IPS-15b (cell line): ENCODE data around the gene SLC35F3.

ENCODE experiments used
- H3K27me3 ChIP-seq: one replicate; pipeline ENCODE4 v1.6.1; 2013; ENCODE audit warnings: low read length; ENCODE audit not compliant: control insufficient read depth, insufficient read depth
- H3K36me3 ChIP-seq: one replicate; pipeline ENCODE4 v1.6.1; 2013; ENCODE audit warnings: low read length; ENCODE audit not compliant: control insufficient read depth, insufficient read depth
- H3K4me1 ChIP-seq: one replicate; pipeline ENCODE4 v1.6.1; 2013; ENCODE audit warnings: mild to moderate bottlenecking, low read length; ENCODE audit not compliant: control insufficient read depth, insufficient read depth
- H3K4me3 ChIP-seq: one replicate; pipeline ENCODE4 v1.5.1; 2013; ENCODE audit warnings: low read depth, low read length
- H3K9ac ChIP-seq: one replicate; pipeline ENCODE4 v1.6.1; 2013; ENCODE audit warnings: low read depth, mild to moderate bottlenecking, low read length
- H3K9me3 ChIP-seq: one replicate; pipeline ENCODE4 v1.6.1; 2013; ENCODE audit warnings: mild to moderate bottlenecking, low read length; ENCODE audit not compliant: control insufficient read depth, insufficient read depth

SLC35F3 gene

GRCh38 chr1:234276151-234276788 is 371.8 kb downstream of the SLC35F3 start:
- Histone ChIP-seq H3K36me3 (no peaks in the 10 kb centered on the region), H3K4me3 (no peak overlapping the region), H3K27me3 (no peaks in the 10 kb centered on the region), H3K4me1 (no peaks in the 10 kb centered on the region), H3K9me3 (no peaks in the 10 kb centered on the region), H3K9ac (no peak overlapping the region)

- Histone ChIP-seq H3K9me3 (no peaks in the 10 kb centered on the region), H3K27me3 (no peaks in the 10 kb centered on the region), H3K4me1 (no peaks in the 10 kb centered on the region), H3K4me3 (no peak overlapping the region), H3K9ac (no peak overlapping the region), H3K36me3 (no peaks in the 10 kb centered on the region)
These were observed 372.8 kb downstream of the SLC35F3 start for GRCh38 chr1:234277161-234277868.

GRCh38 chr1:234279021-234279420 is 374.5 kb downstream of the SLC35F3 start:
- Histone ChIP-seq H3K27me3 (no peaks in the 10 kb centered on the region), H3K4me3 (no peak overlapping the region), H3K4me1 (no peaks in the 10 kb centered on the region), H3K36me3 (no peaks in the 10 kb centered on the region), H3K9ac (no peak overlapping the region), H3K9me3 (no peaks in the 10 kb centered on the region)

GRCh38 chr1:234280500-234280899 is 376.0 kb downstream of the SLC35F3 start:
- Histone ChIP-seq H3K9me3 (no peaks in the 10 kb centered on the region), H3K36me3 (no peaks in the 10 kb centered on the region), H3K4me1 (no peaks in the 10 kb centered on the region), H3K4me3 (no peak overlapping the region), H3K9ac (no peak overlapping the region), H3K27me3 (no peaks in the 10 kb centered on the region)

- no peak overlapping the region for H3K9ac ChIP-seq
- no peaks in the 10 kb centered on the region for H3K36me3 ChIP-seq
- H3K9me3 ChIP-seq: no peaks in the 10 kb centered on the region
- H3K4me1 ChIP-seq: no peaks in the 10 kb centered on the region
- no peaks in the 10 kb centered on the region for H3K27me3 ChIP-seq
- H3K4me3 ChIP-seq: no peak overlapping the region
These were observed 377.5 kb downstream of the SLC35F3 start for GRCh38 chr1:234281826-234282489.

- Histone ChIP-seq H3K9ac (no peak overlapping the region), H3K9me3 (no peaks in the 10 kb centered on the region), H3K4me3 (no peak overlapping the region), H3K36me3 (no peaks in the 10 kb centered on the region), H3K4me1 (no peaks in the 10 kb centered on the region), H3K27me3 (no peaks in the 10 kb centered on the region)
These were observed 381.7 kb downstream of the SLC35F3 start for GRCh38 chr1:234286206-234286605.

GRCh38 chr1:234288946-234289345 is 384.5 kb downstream of the SLC35F3 start:
- H3K4me1 ChIP-seq: no peaks in the 10 kb centered on the region
- no peaks in the 10 kb centered on the region for H3K36me3 ChIP-seq
- H3K27me3 ChIP-seq: no peaks in the 10 kb centered on the region
- H3K4me3 ChIP-seq: no peak overlapping the region
- H3K9me3 ChIP-seq: no peaks in the 10 kb centered on the region
- no peak overlapping the region for H3K9ac ChIP-seq

- Histone ChIP-seq H3K4me3 (no peak overlapping the region), H3K27me3 (no peaks in the 10 kb centered on the region), H3K36me3 (no peaks in the 10 kb centered on the region), H3K9me3 (no peaks in the 10 kb centered on the region), H3K9ac (no peak overlapping the region), H3K4me1 (no peaks in the 10 kb centered on the region)
These were observed 385.2 kb downstream of the SLC35F3 start for GRCh38 chr1:234289538-234290305.

- Histone ChIP-seq H3K4me1 (no peaks in the 10 kb centered on the region), H3K4me3 (no peak overlapping the region), H3K36me3 (no peaks in the 10 kb centered on the region), H3K9ac (no peak overlapping the region), H3K27me3 (no peaks in the 10 kb centered on the region), H3K9me3 (no peaks in the 10 kb centered on the region)
These were observed 387.5 kb downstream of the SLC35F3 start for GRCh38 chr1:234292011-234292410.

GRCh38 chr1:234292548-234292947 is 388.1 kb downstream of the SLC35F3 start:
- no peaks in the 10 kb centered on the region for H3K9me3 ChIP-seq
- no peak overlapping the region for H3K9ac ChIP-seq
- no peaks in the 10 kb centered on the region for H3K4me1 ChIP-seq
- no peaks in the 10 kb centered on the region for H3K27me3 ChIP-seq
- no peaks in the 10 kb centered on the region for H3K36me3 ChIP-seq
- H3K4me3 ChIP-seq: no peak overlapping the region

GRCh38 chr1:234294109-234294817 is 389.8 kb downstream of the SLC35F3 start:
- Histone ChIP-seq H3K4me1 (no peaks in the 10 kb centered on the region), H3K9ac (no peak overlapping the region), H3K36me3 (no peaks in the 10 kb centered on the region), H3K27me3 (no peaks in the 10 kb centered on the region), H3K4me3 (no peak overlapping the region), H3K9me3 (no peaks in the 10 kb centered on the region)
